T-helper 17 cell (primary cell): ENCODE measurements around the gene METTL1. TPM values are rescaled to one million over a fixed set of nuclear protein-coding genes. Genes with fewer than 3 reads are reported as not detected.
"Not testable (repeated sequence)": the region's sequence is repeated elsewhere in the genome, so short reads cannot be mapped to it uniquely, and the experiment has no call there.

ENCODE experiments used
- ATAC-seq: fragments of 150-1000 bp; cut with Tn5 transposase; 2 replicates; pipeline ENCODE4 v1.10.0; 2021; ENCODE audit warnings: mild to moderate bottlenecking, moderate library complexity
- DNase-seq, 3 donors: peaks; one replicate each; pipeline versions ENCODE4 v3.0.0 to v3.0.0-alpha.2; 2020 to 2021
- H3K9me3 ChIP-seq: one replicate; pipeline ENCODE4 v1.7.0; 2013; ENCODE audit warnings: low read length, mild to moderate bottlenecking; ENCODE audit not compliant: control insufficient read depth, poor library complexity, severe bottlenecking
- H3K27ac Mint-ChIP-seq: one replicate; pipeline ENCODE4 v1.8.0; 2022; ENCODE audit warnings: mild to moderate bottlenecking, moderate library complexity, mixed read lengths
- H3K27me3 Mint-ChIP-seq: one replicate; pipeline ENCODE4 v1.8.0; 2022; ENCODE audit warnings: mixed read lengths
- H3K36me3 Mint-ChIP-seq: one replicate; pipeline ENCODE4 v1.8.0; 2022; ENCODE audit warnings: low read depth, mixed read lengths
- H3K4me1 Mint-ChIP-seq: one replicate; pipeline ENCODE4 v1.8.0; 2022; ENCODE audit warnings: mild to moderate bottlenecking, mixed read lengths
- H3K4me3 Mint-ChIP-seq: one replicate; pipeline ENCODE4 v1.8.0; 2022; ENCODE audit warnings: mild to moderate bottlenecking, moderate library complexity, mixed read lengths
- total RNA-seq, 4 donors: library from RNA in 2 of 4; stranded (reverse) in 2 of 4; gene quantifications; one replicate each; pipeline ENCODE4 v1.2.3 and lab custom pipeline; 2022 to 2026

The METTL1 gene
- total RNA-seq (10 to 100 TPM; 15.0 to 20.9 TPM), total RNA-seq (lab: John Stamatoyannopoulos, UW) (3.8 to 5.4 reads per million in 2 donors)

DNA sequence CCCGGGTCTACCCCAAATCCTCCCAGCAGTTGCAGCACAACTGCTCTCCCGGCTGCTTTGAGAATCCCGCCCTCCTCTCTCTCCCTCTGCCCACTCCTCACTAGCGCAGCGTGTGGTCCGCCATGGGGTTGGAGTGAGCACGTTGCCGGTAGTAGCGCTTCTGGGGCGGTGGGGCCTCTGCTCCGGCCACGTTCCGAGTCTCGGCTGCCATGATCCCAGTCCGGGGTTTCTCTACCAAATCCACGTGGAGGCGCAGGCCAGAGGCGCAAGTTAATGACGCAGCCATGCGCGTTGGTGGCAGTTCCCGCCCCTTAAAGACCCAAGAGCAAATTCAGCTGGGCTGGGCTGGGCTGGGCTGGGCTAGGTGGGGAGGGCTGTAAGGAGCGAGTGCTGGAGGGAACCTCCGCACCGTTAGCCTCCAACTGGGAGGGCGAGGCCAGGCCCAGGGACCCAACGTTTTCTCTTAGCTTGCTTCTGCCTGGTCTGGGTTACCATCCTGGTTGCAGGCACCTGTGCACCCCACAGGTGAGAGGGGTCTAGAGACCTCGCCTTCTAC is at the start of gene METTL1:
Gene METTL1 (minus strand): TSS at position 233 of the 556 bp plus-strand sequence. CDS start 22 bp downstream, at position 211.
- Mint-ChIP-seq H3K36me3 (peaks cover 10% of the 10 kb centered on the region), H3K4me3 (peak within 1 kb of the TSS; percentile 99), H3K27ac (peak within 1 kb of the TSS; percentile 97), H3K4me1 (peaks cover 29% of the 10 kb centered on the region), H3K27me3 (peaks cover under 1% of the 10 kb centered on the region)
- no peaks in the 10 kb centered on the region for H3K9me3 ChIP-seq
- DNase-seq (peak; percentile 75 to 82 (median 75)), ATAC-seq (peak; percentile 92)

DNA sequence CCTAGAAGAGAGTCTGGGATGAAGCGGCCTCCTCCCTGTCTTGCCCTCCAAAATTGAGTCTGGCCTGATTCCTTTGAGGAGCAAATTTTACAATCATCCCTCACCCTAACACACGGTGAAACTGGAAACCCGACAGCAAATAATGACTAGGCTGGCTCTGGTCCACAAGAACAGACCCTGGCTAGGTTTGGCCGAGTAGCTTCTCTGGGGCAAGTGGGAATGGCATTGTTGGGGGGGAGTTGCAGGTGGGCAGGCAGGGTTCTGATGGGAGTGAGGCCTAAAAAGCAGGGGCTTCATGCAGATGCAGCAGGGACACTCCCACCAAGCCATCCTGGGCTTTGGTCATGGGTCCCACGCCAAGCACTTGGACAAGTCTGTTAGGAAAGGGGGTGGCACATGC is 49.1 kb upstream of the METTL1 start:
- not testable (repeated sequence) for H3K9me3 ChIP-seq, H3K4me3 Mint-ChIP-seq, H3K36me3 Mint-ChIP-seq, H3K27me3 Mint-ChIP-seq, ATAC-seq, DNase-seq
- peaks cover 13% of the 10 kb centered on the region for H3K4me1 Mint-ChIP-seq
- H3K27ac Mint-ChIP-seq: peak overlapping the region; percentile 78

DNA sequence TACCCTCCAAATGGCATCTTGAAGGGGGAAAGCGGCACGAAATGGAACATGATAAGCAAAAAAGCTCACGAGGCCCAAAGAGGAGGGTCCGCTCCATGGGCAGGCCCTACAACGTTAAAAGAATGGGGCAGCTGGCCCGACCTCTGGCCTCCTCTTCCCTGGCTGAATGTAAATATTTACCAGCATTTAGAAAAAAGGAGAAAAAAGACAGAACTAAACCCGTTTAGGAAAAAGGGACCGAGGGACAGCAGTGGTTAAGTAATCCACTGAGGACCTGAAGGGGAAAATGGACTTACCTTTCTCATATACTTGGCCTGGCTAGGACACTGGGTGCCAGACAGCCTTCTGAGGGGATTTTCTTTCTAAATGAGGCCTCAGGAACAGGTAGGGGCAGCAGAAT is 48.2 kb upstream of the METTL1 start:
- H3K9me3 ChIP-seq, H3K27me3 Mint-ChIP-seq: not testable (repeated sequence)
- H3K27ac Mint-ChIP-seq: peak overlapping the region; percentile 8

DNA sequence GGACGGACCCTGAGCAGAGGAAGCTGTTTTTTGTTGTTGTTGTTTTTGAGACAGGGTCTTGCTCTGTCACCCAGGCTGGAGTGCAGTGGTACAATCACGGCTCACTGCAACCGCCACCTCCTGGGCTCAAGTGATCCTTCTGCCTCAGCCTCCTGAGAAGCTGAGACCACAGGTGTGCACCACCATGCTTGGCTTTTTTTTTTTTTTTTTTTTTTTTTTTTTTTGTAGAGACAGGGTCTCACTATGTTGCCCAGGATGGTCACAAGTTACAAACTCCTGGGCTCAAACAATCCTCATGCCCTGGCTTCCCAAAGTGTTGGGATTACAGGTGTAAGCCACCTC is 46.1 kb upstream of the METTL1 start:
- Mint-ChIP-seq H3K27ac (peak overlapping the region; percentile 75), H3K4me1 (peaks cover 11% of the 10 kb centered on the region)
- not testable (repeated sequence) for H3K27me3 Mint-ChIP-seq, H3K36me3 Mint-ChIP-seq, H3K4me3 Mint-ChIP-seq, DNase-seq, H3K9me3 ChIP-seq, ATAC-seq

More for the DNA sequence above, 48.2 kb upstream of the METTL1 start:
- H3K4me1 Mint-ChIP-seq: peaks cover 13% of the 10 kb centered on the region
- not testable (repeated sequence) for H3K4me3 Mint-ChIP-seq, DNase-seq, H3K36me3 Mint-ChIP-seq, ATAC-seq

DNA sequence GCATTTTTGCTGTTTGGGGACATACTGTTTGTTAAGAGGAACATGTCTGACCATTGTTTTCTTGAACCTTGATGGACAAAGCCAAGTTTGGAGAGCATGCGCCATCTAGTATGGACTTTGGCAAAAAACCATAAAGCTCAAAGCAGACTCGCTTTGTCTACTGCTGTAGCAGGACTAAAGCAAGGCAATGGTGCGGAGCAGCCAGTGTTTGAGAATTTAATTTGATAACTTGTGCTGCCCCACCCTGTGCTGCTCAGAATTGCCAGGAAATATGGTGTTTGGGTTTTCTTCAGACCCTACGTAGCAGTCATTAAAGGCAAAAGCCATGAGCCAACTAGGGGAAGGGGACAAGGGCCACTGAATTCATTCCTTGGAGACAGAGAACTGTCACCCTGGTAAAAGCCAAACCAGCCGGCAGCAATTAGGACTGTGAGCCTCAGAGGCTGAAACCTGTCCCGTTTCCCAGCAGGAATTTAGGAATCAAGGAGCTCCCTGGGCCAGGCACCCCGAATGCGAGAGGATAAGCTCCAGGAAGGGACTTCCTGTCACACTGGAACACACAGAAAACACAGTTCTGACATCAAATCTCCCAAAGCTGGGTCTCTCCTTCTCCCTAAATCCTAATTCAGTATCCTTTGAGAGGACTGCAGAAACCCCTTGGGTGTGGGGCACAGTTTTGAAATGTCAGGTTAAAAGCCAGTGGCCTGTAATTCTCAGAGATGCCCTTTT is 45.5 kb upstream of the METTL1 start:
- H3K9me3 ChIP-seq: no peaks in the 10 kb centered on the region
- Mint-ChIP-seq H3K27me3 (no peaks in the 10 kb centered on the region), H3K27ac (no peak overlapping the region), H3K4me1 (peaks cover 13% of the 10 kb centered on the region), H3K4me3 (no peak overlapping the region), H3K36me3 (no peaks in the 10 kb centered on the region)
- no peak for ATAC-seq
- no peak for DNase-seq

DNA sequence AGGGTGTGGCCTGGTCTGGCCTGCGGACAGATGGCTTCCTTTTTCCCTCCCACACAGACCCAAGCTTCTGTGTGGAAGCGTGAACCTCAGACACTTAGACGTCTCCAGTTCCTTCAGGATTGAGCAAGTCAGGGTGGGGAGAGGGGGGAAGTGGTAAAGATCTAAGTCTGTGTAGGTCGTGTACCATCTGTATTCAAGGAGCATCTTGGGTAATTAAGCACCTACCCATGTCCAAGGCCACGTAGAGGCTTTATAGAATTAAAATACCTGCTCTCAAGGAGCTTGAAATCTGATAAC is 44.9 kb upstream of the METTL1 start:
- no peak overlapping the region for H3K4me3 Mint-ChIP-seq
- ATAC-seq (no peak), DNase-seq (no peak)
- H3K36me3 Mint-ChIP-seq: peaks cover under 1% of the 10 kb centered on the region
- H3K9me3 ChIP-seq: no peaks in the 10 kb centered on the region
- H3K27ac Mint-ChIP-seq: no peak overlapping the region
- H3K4me1 Mint-ChIP-seq: peaks cover 13% of the 10 kb centered on the region
- no peaks in the 10 kb centered on the region for H3K27me3 Mint-ChIP-seq

DNA sequence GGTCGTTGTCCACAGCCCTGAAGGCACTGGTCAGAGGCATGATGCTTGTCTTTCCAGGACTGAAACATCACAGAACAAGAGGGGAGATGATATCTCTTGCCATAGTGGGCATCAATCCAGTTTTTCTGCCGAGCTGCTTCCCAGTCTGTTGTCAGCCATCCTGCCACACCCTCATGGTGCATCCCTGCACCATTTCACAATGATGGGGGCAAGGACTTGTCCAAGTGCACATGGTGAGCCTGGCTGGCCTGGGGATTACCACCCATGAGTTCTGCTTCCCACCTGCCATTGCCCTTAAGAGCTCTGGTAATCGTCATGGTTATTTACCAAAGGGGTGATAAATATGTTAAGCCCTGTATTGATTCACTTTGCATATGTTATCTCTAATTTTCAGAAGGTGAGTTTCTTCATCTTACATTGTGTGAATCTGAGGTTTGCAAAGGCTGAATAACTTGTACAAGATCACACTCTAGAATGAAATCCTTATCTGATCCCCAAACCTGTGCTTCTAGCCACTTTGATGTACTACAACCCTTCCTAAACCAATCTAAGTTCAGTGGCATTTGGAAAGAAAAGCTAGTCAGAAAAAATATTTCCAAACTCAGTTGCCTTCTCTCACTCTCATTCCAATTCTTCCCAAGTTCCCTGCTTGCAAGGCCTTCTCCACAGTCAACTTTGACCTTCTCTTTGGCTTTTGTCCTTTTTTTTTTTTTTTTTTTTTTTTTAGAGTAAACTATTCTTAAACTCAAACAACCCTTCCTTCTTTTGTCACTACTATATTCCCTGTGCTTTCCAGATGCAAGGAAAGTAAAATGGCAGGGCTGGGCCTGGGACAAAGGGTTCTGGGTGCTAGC is 44.3 kb upstream of the METTL1 start:
- Mint-ChIP-seq H3K36me3 (peaks cover 2% of the 10 kb centered on the region), H3K27me3 (no peaks in the 10 kb centered on the region), H3K27ac (no peak overlapping the region), H3K4me1 (peaks cover 13% of the 10 kb centered on the region), H3K4me3 (no peak overlapping the region)
- DNase-seq (no peak), ATAC-seq (no peak)
- H3K9me3 ChIP-seq: no peaks in the 10 kb centered on the region

DNA sequence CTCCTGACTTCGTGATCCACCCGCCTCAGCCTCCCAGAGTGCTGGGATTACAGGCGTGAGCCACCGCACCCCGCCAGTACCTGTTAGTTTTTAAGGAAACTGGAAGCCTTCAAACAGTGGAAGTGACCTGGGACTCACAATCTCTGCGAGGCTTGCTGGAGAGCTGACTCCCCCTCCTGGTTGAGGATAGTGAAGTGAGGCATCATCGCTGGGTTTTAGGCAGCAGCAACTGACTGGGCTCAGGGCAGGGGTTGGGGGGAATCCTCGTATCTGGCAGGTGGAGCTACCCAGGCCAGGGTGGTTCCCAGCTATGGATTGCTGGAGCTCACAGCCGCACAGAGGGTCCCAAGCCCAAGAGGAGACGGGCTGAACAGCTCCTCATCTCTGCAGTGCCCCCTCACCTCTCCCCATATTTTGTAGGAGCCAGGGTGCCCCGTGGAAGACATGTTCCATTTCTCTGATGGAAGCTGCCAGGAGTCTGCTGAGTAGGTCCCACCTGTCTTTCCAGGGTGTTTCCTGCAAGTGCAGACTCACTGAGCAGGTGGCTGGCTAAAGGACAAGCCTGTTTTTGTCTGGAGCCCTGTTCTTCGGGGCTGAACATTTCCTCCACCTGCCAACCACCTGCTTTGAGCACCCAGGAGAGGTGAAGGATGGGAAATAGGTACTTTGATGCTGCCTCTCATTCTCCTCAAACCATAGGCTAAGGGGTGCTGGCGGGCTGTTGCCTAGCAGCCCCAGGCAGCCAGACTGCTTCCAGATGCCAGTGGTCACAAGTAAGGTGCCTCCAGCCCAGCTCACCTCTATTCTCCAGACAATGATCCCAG is 43.5 kb upstream of the METTL1 start:
- Mint-ChIP-seq H3K27ac (no peak overlapping the region), H3K4me1 (peaks cover 12% of the 10 kb centered on the region), H3K36me3 (peaks cover 2% of the 10 kb centered on the region), H3K27me3 (no peaks in the 10 kb centered on the region), H3K4me3 (no peak overlapping the region)
- H3K9me3 ChIP-seq: no peaks in the 10 kb centered on the region
- no peak for DNase-seq
- no peak for ATAC-seq

DNA sequence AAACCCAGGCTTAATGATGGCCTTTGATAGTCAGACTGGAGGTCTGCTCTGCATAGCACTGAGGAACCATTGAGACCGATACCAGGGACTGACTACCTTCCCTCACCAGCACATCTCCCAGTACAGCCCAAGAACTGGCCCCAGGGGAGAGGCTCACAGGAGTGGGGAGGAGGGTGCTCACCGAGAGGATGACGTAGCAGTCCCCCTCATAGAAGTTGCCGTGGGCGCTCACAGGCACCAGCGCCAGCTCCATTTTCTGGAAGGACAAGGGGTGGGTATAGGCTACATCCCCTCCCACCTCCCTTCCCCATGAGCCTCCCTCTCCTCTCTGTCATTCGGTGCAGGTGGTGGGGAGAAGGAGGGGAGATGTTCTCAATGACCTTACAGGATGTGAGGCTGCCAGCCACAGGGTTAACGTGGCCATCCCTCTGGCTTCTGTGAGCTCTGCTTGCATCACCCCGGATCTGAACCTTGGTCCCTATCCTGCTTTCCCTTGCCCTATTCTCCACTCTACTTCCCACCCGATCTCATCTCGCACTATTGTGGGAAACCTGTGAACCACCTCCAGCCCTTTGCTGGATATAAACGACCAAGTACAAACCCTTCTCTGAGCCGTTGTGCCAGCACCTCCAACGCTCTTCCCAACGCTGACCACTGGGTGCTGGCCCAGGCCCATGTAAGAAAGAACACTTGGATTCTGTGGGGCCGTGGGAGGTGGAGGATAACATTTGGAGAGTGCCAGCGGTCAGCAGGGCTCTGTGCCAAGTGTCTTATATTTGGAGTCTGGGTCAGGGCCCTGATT is 42.3 kb upstream of the METTL1 start:
- peak overlapping the region; percentile 37 for H3K27ac Mint-ChIP-seq

DNA sequence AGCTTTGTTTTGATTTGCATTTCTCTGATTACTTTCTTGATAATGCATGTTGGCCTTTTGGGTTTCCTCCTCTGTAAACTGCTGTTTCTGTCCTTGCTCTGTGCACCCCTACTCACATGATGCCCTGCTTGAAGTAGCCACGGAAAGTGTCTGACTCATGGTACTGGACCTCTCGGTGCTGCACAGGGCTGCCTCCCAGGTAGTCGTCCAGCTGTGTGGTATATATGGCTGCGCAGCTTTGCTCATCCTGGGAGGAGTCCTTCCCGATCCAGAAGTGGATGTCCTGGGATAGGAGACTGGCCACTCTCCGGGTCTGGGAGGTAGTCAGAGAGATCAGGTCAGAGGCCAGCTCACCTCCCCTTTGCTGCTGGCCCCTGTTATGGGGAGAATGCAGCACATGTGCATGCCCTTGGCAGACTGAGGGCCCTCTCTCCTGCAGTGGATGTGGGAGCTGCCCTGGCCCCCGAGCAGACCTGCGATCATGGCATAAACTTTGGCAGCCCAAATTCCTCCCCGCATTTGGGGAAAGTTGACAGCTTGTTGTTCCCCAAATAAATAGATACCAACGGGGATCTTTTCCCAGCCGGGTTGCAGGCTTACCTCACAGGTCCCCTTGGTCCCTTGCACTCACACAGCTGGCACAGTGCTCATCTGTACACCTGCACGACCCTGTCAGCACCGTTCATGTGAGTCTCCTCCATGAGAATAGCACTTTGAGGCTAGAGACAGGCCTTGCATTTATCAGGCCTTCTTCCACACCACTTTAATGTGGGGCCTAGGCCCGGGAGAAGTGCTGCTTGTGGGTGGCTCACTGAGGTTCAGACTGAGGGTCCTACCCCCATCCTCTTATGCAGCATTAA is 41.4 kb upstream of the METTL1 start:
- no peak overlapping the region for H3K27ac Mint-ChIP-seq
- DNase-seq: no peak
- peaks cover 4% of the 10 kb centered on the region for H3K4me1 Mint-ChIP-seq
- H3K27me3 Mint-ChIP-seq: no peaks in the 10 kb centered on the region
- H3K4me3 Mint-ChIP-seq: no peak overlapping the region
- peaks cover 2% of the 10 kb centered on the region for H3K36me3 Mint-ChIP-seq
- ATAC-seq: no peak
- H3K9me3 ChIP-seq: no peaks in the 10 kb centered on the region

More for the DNA sequence above, 42.3 kb upstream of the METTL1 start:
- no peak overlapping the region for H3K4me3 Mint-ChIP-seq
- no peaks in the 10 kb centered on the region for H3K9me3 ChIP-seq
- no peaks in the 10 kb centered on the region for H3K27me3 Mint-ChIP-seq
- peaks cover 2% of the 10 kb centered on the region for H3K36me3 Mint-ChIP-seq
- ATAC-seq (no peak), DNase-seq (no peak)
- H3K4me1 Mint-ChIP-seq: peaks cover 11% of the 10 kb centered on the region

DNA sequence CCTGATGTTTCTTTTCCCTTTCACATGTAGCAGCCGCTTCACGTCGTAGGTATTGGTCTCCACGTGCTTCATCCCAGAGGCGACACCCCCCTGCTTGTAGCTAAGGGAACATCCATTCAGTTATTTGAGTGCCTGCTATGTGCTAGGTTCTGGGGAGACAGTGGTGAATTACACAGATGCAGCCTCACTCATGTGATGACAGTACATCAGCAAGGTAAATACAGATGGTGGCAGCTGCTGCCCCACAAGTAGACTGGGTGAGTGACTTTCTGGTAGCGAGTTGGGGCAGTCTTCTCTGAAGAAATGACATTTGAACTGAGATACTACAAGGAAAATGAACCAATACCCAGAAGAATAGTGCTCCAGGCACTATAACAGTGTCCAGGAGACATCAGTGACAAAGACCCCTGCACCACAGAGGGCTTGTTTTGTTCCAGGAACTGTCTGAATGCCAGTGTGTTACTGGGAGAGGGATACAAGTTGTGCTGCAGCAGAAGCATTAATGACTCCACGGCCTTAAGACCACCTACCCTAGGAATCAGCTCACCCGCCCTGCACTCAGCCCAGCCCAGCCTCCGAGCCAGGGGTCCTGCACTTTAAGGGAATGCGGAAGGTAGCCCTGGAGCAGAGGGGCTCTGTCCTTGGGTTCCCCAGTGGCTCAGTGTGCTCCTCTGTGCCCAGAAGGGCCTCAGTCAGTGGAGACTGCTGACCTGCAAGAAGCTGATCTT is 39.3 kb upstream of the METTL1 start:
- Mint-ChIP-seq H3K27ac (no peak overlapping the region), H3K27me3 (no peaks in the 10 kb centered on the region)
- no peaks in the 10 kb centered on the region for H3K9me3 ChIP-seq

More for the DNA sequence above, 39.3 kb upstream of the METTL1 start:
- Mint-ChIP-seq H3K36me3 (peaks cover 2% of the 10 kb centered on the region), H3K4me3 (no peak overlapping the region), H3K4me1 (peaks cover 4% of the 10 kb centered on the region)
- DNase-seq: no peak
- no peak for ATAC-seq
